ENCODE data around the gene PFN3.

GRCh38 chr5:177399997-177400868 is at the start of gene PFN3:
- TF ChIP-seq, protein P1, sequence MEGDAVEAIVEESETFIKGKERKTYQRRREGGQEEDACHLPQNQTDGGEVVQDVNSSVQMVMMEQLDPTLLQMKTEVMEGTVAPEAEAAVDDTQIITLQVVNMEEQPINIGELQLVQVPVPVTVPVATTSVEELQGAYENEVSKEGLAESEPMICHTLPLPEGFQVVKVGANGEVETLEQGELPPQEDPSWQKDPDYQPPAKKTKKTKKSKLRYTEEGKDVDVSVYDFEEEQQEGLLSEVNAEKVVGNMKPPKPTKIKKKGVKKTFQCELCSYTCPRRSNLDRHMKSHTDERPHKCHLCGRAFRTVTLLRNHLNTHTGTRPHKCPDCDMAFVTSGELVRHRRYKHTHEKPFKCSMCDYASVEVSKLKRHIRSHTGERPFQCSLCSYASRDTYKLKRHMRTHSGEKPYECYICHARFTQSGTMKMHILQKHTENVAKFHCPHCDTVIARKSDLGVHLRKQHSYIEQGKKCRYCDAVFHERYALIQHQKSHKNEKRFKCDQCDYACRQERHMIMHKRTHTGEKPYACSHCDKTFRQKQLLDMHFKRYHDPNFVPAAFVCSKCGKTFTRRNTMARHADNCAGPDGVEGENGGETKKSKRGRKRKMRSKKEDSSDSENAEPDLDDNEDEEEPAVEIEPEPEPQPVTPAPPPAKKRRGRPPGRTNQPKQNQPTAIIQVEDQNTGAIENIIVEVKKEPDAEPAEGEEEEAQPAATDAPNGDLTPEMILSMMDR (IDR thresholded peaks at IDR 0.05), result no peak
- TF ChIP-seq POLR2A (IDR thresholded peaks at IDR 0.05), result no peak

Data from lower leg skin (tissue), 3 donors.